Aorta (tissue), 5 donors: Measurements from ENCODE around the gene SNRNP70. TPM values are rescaled to one million over a fixed set of nuclear protein-coding genes. Genes with fewer than 3 reads are reported as not detected.
A peak's percentile ranks its signal among the peaks of the same experiment; 100 is the strongest.
"Not testable (repeated sequence)": the region's sequence is repeated elsewhere in the genome, so short reads cannot be mapped to it uniquely, and the experiment has no call there.

ENCODE experiments used
- ATAC-seq: fragments of 200-7000 bp; cut with Tn5 transposase; one replicate; pipeline ENCODE4 v1.9.1; 2022; ENCODE audit warnings: moderate library complexity; ENCODE audit not compliant: low FRiP score
- DNase-seq, 2 donors: peaks; one replicate each; pipeline ENCODE4 v3.0.0-alpha.2; 2020
- H3K27ac ChIP-seq, 2 donors: one replicate each; pipeline ENCODE4 v1.5.1; 2013; ENCODE audit warnings: low read length in 2 of 2, mild to moderate bottlenecking in 2 of 2, moderate library complexity in 2 of 2, control low read depth in 1 of 2, inconsistent platforms in 1 of 2, low read depth in 1 of 2
- H3K27me3 ChIP-seq, 2 donors: one replicate each; pipeline ENCODE4 v1.6.1; 2013; ENCODE audit warnings: control low read depth in 1 of 2, low read length in 1 of 2, mild to moderate bottlenecking in 1 of 2, moderate library complexity in 1 of 2; ENCODE audit not compliant: insufficient read depth in 2 of 2, control insufficient read depth in 1 of 2
- H3K36me3 ChIP-seq, 2 donors: one replicate each; pipeline ENCODE4 v1.6.1; 2013; ENCODE audit warnings: control low read depth in 1 of 2, low read length in 1 of 2, mild to moderate bottlenecking in 1 of 2; ENCODE audit not compliant: insufficient read depth in 2 of 2, control insufficient read depth in 1 of 2
- H3K4me1 ChIP-seq, 2 donors: one replicate each; pipeline ENCODE4 v1.6.1; 2013; ENCODE audit warnings: low read length in 2 of 2, control low read depth in 1 of 2, mild to moderate bottlenecking in 1 of 2, moderate library complexity in 1 of 2; ENCODE audit not compliant: insufficient read depth in 2 of 2, control insufficient read depth in 1 of 2
- H3K4me3 ChIP-seq, 2 donors: one replicate each; pipeline ENCODE4 v1.5.1; 2013; ENCODE audit warnings: low read length in 2 of 2, control low read depth in 1 of 2, mild to moderate bottlenecking in 1 of 2
- H3K9me3 ChIP-seq: one replicate; pipeline ENCODE4 v1.6.1; 2013; ENCODE audit warnings: mild to moderate bottlenecking, low read length; ENCODE audit not compliant: control insufficient read depth
- WGBS, 2 donors: extraction: QIAGEN DNeasy Blood & Tissue Kit; methylation state at CpG; one replicate each; pipeline ENCODE4 v1.1.7; 2013; 5-methylcytosine and 5-hydroxymethylcytosine counted together
- intact Hi-C, 2 donors: fragments of 100-400 bp; cut with DNase I; formaldehyde crosslinking; loops; one replicate each; pipeline versions ENCODE4 v1.14.2 to v1.15.0; 2022
- polyA plus RNA-seq, 2 donors: library from polyadenylated mRNA; stranded (reverse); fragments of 200-250 nt; gene quantifications; one replicate each; pipeline ENCODE4 v1.2.3, GENCODE V29; 2013
- total RNA-seq, 2 donors: library from RNA; stranded (reverse); fragmentation: NEBNext Ultra II Directional; extraction: Animal tissue kit (Norgen Biotek cat#: 25700); gene quantifications; one replicate each; pipeline ENCODE4 v1.2.1, GENCODE V29; 2021
- donor health status: healthy with polysubstance abuse.
- donor health status: Bipolar disorder and iron deficiency.
- donor health status: DM: no; HTN: no; CAD: no.
- donor health status: DM: no; HTN: no; CAD: no.
- donor health status: DM: yes; HTN: yes; CAD: no.

The SNRNP70 gene
- total and polyA plus RNA-seq, 4 donors: 54.5 to 694 (median 209) TPM

DNA sequence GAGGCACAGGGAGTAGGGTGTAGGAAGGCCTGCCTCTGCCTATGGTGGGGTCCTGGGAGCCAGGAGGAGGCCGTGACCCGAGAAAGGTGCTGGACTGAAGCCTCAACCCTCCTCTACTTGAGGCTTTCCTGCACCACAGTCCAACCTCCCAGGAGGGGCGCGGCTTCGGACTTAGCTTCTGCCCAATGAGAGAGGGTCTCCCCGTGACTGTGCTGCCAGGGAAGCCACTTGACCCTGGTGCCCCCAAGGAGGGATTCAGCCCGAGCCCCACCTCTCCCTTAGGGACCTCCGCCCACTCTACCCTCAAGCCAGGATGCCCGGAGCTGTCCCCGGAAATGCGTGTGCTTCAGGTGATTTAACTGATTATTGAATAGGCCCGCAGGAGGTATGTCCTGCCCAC is 36.2 kb upstream of the SNRNP70 start, which contains the start of gene CGB8:
Gene CGB8 (minus strand): TSS at position 101 of the 400 bp plus-strand sequence. CDS start 372 bp downstream, outside the sequence.
- H3K4me3 ChIP-seq, H3K27me3 ChIP-seq, DNase-seq, H3K36me3 ChIP-seq, ATAC-seq, H3K9me3 ChIP-seq, H3K4me1 ChIP-seq, intact Hi-C loops, H3K27ac ChIP-seq: not testable (repeated sequence)
- WGBS, 2 donors: 70 to 79% methylated on average over 8 to 12 of the region's 12 CpGs

DNA sequence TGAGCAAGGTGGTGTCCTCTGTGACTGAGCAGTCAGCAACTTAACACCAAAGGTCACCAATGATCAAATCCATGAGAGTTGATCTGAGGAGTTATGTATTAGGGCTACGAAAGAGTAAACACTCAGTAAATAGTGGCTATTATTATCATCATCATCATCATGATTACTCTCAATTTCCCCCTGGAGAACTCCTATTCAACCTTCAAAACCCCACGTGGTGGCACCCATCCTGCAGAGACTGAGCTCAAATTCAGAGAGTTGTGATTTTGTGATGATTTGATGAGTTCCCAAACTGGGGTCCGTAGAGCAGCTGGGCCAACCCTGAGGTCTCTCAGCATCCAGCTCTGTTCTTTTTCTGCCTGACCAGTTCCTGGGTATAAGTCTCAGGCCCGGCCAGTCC is 35.4 kb upstream of the SNRNP70 start:
- H3K36me3 ChIP-seq, intact Hi-C loops, H3K27me3 ChIP-seq, H3K27ac ChIP-seq, ATAC-seq, H3K9me3 ChIP-seq, H3K4me1 ChIP-seq, H3K4me3 ChIP-seq, DNase-seq: not testable (repeated sequence)
- WGBS, 2 donors: 83 to 89% methylated on average over 3 of the region's 4 CpGs

DNA sequence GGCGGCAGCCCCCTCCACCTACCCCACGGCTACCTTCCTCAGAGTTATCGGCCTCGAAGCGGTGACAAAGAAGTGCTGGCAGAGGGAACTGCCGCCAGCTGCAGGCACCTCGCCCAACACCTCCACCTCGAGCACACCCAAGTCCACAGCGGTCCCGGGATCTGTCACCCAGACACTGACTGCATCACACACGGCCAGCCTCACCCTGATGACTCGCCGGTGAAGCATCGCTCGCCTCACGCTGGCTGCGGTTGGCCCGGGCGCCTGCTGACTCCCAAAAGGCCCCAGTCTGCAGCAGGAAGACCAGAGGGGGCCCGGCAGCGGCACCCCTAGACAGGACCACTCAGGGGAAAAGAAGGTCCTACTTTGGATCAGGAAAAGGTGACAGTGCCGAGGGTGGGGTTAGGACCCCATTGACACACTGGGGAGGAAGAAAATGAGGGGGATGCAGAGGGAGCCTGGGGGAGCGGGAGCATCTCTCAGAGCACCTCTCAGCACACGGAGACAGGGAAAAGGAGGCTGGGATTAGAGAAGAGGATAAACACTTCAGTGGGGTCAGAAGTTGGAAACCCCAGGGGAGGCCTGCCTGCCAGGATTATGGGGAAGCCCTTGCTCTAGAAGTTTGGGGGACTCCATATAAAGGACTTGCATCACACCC is 34.7 kb upstream of the SNRNP70 start:
- ATAC-seq, intact Hi-C loops: not testable (repeated sequence)
- WGBS, 2 donors: 78 to 80% methylated on average over 24 of the region's 24 CpGs

DNA sequence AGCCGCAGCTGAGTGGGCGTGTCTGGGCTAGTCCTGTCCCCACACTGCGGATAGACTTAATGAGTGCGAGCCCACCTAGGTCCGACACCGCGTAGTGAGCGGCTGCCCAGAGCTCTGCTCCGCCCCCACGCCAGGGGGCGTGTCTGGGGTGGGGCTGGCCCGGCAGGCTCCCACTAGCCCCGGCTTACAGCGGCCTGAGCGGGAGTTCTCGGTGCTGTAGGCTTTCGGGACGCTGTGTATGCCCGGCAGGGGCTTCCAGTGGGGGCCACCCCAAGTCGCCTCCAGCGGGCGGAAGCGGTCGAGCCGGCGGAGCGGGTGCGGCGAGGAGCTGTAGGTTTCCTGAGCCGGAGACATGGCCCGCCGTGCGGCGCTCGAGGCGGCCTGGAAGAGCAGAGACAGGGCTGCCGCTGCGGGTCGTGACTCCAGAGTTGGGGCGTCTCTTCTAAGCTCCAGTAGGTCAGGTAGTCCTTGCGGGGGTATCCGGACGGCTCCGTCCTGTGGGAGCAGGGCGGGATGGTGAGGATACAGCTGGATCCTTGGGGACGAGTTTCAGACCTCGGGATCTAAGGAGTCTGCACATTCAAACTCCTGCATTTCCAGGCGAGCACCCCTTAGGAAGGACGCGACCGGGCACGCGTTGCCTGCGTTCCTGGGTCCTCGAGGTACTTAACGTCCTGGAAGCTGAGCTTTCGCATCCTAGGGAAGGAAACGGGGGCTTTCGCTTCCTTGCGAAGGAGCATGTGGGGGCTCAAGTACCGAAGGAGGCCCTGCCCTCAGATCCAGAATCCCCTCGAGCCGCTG is 28.9 kb upstream of the SNRNP70 start:
- no peaks in the 10 kb centered on the region for H3K4me1 ChIP-seq
- H3K27ac ChIP-seq: no peak overlapping the region
- peak; percentile 88 for ATAC-seq
- H3K36me3 ChIP-seq: no peaks in the 10 kb centered on the region
- DNase-seq: peak; percentile 68 to 89
- WGBS, 2 donors: 1% methylated on average over 63 of the region's 63 CpGs
- H3K4me3 ChIP-seq: peak overlapping the region; percentile 31 to 37
- no peaks in the 10 kb centered on the region for H3K9me3 ChIP-seq
- no peaks in the 10 kb centered on the region for H3K27me3 ChIP-seq
- intact Hi-C loops: no loop called here

More for the DNA sequence above, 34.7 kb upstream of the SNRNP70 start:
- not testable (repeated sequence) for H3K36me3 ChIP-seq, H3K4me1 ChIP-seq, H3K4me3 ChIP-seq, H3K27me3 ChIP-seq, DNase-seq, H3K27ac ChIP-seq, H3K9me3 ChIP-seq

DNA sequence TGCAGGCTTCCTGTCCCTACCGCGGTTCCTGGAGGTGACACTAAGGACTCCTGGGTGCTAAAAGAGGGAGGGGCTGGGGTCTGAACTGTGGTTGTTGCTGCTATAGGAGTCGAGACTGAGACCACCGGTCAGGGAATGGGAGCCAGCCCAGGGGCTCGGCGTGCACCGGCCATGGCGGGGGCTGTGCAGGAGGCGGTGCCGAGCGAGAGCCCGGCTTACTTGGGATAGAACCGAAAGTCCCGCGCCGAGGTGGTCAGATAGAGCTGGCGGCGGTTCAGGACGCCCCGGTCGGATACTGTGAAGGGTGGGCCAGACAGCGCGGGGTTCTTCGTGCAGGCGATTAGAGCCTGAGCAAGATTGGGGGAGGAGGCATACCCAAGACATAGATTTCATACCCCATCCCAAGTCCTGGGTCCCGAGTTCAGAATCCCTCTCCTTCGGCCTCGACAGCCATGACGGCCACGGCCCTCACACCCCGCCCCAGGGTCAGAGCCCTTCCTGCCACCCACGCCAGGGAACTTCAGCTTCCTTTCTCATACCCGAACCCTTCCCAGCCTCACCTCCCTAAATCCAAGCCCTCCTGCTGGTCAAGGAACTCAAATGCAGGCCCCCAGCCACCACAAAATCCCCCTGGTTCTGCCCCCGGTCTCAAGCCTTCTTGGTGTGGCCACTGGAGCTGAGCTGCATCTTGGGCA is 28.2 kb upstream of the SNRNP70 start:
- peak overlapping the region in 1 of 2 donors; percentile 30 for H3K4me3 ChIP-seq
- H3K36me3 ChIP-seq, H3K27ac ChIP-seq, H3K27me3 ChIP-seq, intact Hi-C loops, H3K4me1 ChIP-seq, DNase-seq, H3K9me3 ChIP-seq: not testable (repeated sequence)
- 2 to 3% methylated on average over 27 to 34 of the region's 34 CpGs for WGBS, 2 donors
- ATAC-seq: peak; percentile 43

DNA sequence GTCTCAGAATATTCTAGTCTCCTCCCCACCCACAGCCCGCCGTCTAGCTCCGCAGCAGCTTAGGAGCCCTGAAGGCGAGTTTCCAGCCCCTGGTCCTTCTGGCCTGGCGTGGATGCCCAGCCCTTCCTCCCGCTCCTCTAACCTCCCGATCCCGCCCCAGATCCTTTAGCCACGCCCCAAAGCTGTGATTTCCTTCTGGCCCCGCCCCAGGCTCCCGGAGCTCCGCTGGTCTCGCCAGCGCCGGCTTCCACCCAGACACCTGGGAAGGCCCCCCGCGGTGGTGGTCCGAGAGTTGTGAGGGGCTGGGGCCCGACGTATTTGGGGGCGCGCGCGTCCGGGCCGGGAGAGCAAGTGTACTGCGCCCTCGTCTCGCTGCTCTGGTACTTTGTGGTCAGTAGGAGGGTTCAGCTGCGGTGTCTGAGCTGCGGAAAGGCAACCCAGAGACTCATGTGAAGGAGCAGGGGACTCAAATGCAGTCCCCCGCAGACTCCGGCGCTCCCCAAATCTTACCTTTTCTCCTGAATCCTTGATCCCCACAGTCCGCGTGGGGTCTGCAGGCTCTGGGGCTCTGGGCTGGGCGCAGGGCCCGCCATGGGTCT is 27.5 kb upstream of the SNRNP70 start, which contains the start of gene CGB7:
Gene CGB7 (minus strand): TSS at position 114 of the 599 bp plus-strand sequence. CDS start 2,374 bp downstream, outside the sequence.
- H3K9me3 ChIP-seq: no peaks in the 10 kb centered on the region
- WGBS, 2 donors: 1 to 3% methylated on average over 34 to 38 of the region's 38 CpGs
- DNase-seq: peak; percentile 82 to 92
- H3K36me3 ChIP-seq: no peaks in the 10 kb centered on the region
- no peaks in the 10 kb centered on the region for H3K4me1 ChIP-seq
- intact Hi-C loops: no loop called here
- H3K27me3 ChIP-seq: no peaks in the 10 kb centered on the region
- H3K4me3 ChIP-seq: peak within 1 kb of the TSS in 1 of 2 donors; percentile 30
- ATAC-seq: peak; percentile 71
- H3K27ac ChIP-seq: no peak within 1 kb of the TSS

DNA sequence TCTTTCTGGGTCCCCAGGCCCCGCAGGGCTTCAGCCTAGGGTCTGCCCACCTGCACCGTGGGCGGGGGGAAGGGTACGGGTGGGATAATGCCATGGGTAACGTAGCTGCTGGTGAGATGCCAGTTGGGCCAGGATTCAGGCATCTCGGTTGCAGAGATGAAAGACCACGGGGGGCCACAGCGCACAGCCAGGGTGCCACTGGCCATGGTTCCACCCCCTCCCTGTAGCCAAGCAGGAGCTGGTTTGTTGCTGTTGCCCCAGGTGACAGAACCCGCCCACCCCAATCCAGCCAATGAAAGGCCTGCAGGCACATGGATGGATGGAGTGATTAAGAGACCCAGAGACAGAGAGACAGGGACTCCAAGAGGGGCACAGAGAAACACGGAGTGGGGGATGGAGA is 26.7 kb upstream of the SNRNP70 start:
- 34 to 36% methylated on average over 10 of the region's 10 CpGs for WGBS, 2 donors
- ATAC-seq: no peak

DNA sequence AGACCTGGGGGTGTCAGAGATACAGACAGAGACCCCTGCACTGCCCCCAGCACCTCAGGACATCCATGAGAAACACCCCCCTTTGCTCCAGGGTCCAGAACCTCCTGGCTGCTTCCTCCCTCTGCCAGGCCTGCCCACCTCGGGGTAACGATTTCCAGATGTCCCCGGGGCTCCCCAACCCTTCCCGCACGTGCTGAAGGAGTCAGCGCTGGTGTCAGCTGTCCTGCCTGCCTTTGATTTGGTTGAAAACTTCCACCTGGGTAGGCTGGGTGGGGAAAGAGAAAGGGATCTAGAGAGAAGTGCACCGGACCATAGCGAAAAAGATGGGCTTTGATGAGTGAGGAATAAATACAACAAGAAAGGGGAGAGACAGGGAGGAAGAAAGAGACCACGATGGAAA is 26.2 kb upstream of the SNRNP70 start:
- H3K27me3 ChIP-seq: no peaks in the 10 kb centered on the region
- no peak for DNase-seq
- ATAC-seq: no peak
- H3K4me1 ChIP-seq: no peaks in the 10 kb centered on the region
- 59 to 62% methylated on average over 9 of the region's 9 CpGs for WGBS, 2 donors
- no peaks in the 10 kb centered on the region for H3K36me3 ChIP-seq
- H3K9me3 ChIP-seq: no peaks in the 10 kb centered on the region
- H3K27ac ChIP-seq: no peak overlapping the region
- intact Hi-C loops: no loop called here
- no peak overlapping the region for H3K4me3 ChIP-seq

More for the DNA sequence above, 26.7 kb upstream of the SNRNP70 start:
- H3K27me3 ChIP-seq: no peaks in the 10 kb centered on the region
- intact Hi-C loops: no loop called here
- H3K36me3 ChIP-seq: no peaks in the 10 kb centered on the region
- H3K27ac ChIP-seq: no peak overlapping the region
- H3K9me3 ChIP-seq: no peaks in the 10 kb centered on the region
- no peaks in the 10 kb centered on the region for H3K4me1 ChIP-seq
- H3K4me3 ChIP-seq: no peak overlapping the region
- DNase-seq: no peak
